HG03439 (cell line): ENCODE measurements around the gene CSPG4.

Experiments used
- ATAC-seq: cut with Tn5 transposase; IDR thresholded peaks from one replicate; pipeline ENCODE4 v1.9.1; 2021; ENCODE audit warnings: mild to moderate bottlenecking, moderate library complexity; ENCODE audit not compliant: unreplicated experiment

Gene CSPG4

GRCh38 chr15:75671730-75672602, 40.7 kb downstream of the CSPG4 start:
- no peak for ATAC-seq

- ATAC-seq: no peak
These were observed 42.8 kb downstream of the CSPG4 start for GRCh38 chr15:75669879-75670212.

GRCh38 chr15:75669191-75669878, 43.3 kb downstream of the CSPG4 start:
- no peak for ATAC-seq

GRCh38 chr15:75666823-75667501, 45.7 kb downstream of the CSPG4 start:
- no peak for ATAC-seq

GRCh38 chr15:75663931-75664421, 48.7 kb downstream of the CSPG4 start:
- ATAC-seq: no peak

- ATAC-seq: no peak
These were observed 49.7 kb downstream of the CSPG4 start for GRCh38 chr15:75662823-75663519.

- no peak for ATAC-seq
These were observed 50.9 kb downstream of the CSPG4 start for GRCh38 chr15:75661756-75662140.

GRCh38 chr15:75661100-75661755, 51.4 kb downstream of the CSPG4 start:
- ATAC-seq: no peak

GRCh38 chr15:75659928-75660645, 52.6 kb downstream of the CSPG4 start:
- no peak for ATAC-seq

GRCh38 chr15:75659141-75659771, 53.4 kb downstream of the CSPG4 start:
- ATAC-seq: no peak

- ATAC-seq: no peak
These were observed 55.8 kb downstream of the CSPG4 start for GRCh38 chr15:75656813-75657212.

GRCh38 chr15:75656331-75656730, 56.3 kb downstream of the CSPG4 start:
- ATAC-seq: no peak

GRCh38 chr15:75655931-75656330, 56.7 kb downstream of the CSPG4 start:
- no peak for ATAC-seq

- ATAC-seq: no peak
These were observed 58.3 kb downstream of the CSPG4 start for GRCh38 chr15:75654201-75654907.

GRCh38 chr15:75653347-75653913, 59.2 kb downstream of the CSPG4 start:
- no peak for ATAC-seq

GRCh38 chr15:75651810-75652543, 60.7 kb downstream of the CSPG4 start:
- ATAC-seq: no peak

- no peak for ATAC-seq
These were observed 61.5 kb downstream of the CSPG4 start for GRCh38 chr15:75650908-75651809.
